CD1c-positive myeloid dendritic cell (primary cell): ENCODE measurements around the gene ZNF506.
A peak's percentile ranks its signal among the peaks of the same experiment; 100 is the strongest.
"Not testable (repeated sequence)": the region's sequence is repeated elsewhere in the genome, so short reads cannot be mapped to it uniquely, and the experiment has no call there.

ENCODE experiments used
- DNase-seq: peaks from one replicate; pipeline ENCODE4 v3.0.0-alpha.2; 2016; ENCODE audit errors: extremely low spot score

The ZNF506 gene

GRCh38 chr19:19821366-19821951 lies at the start of gene ZNF506:
Gene ZNF506, minus strand, starts transcription at chr19:19821750. Its CDS starts 147 bp downstream, at chr19:19821603.
- DNase-seq, result peak; percentile 98

- DNase-seq, result not testable (repeated sequence)
Measured at GRCh38 chr19:19870086-19870485, 48.5 kb upstream of the ZNF506 start.

GRCh38 chr19:19866611-19867248 lies 45.2 kb upstream of the ZNF506 start:
- peak; percentile 15 for DNase-seq

GRCh38 chr19:19865750-19866610 lies 44.4 kb upstream of the ZNF506 start, which contains the start of gene ZNF253:
Gene ZNF253, plus strand, starts transcription at chr19:19865882. Its CDS starts 115 bp downstream, at chr19:19865997.
- DNase-seq, result peak; percentile 95

GRCh38 chr19:19860756-19861390 lies 39.3 kb upstream of the ZNF506 start:
- DNase-seq, result peak; percentile 16

- DNase-seq, result no peak
Measured at GRCh38 chr19:19858751-19859150, 37.2 kb upstream of the ZNF506 start.

- not testable (repeated sequence) for DNase-seq
Measured at GRCh38 chr19:19851740-19852139, 30.2 kb upstream of the ZNF506 start.

GRCh38 chr19:19849056-19849455 lies 27.5 kb upstream of the ZNF506 start:
- no peak for DNase-seq

- no peak for DNase-seq
Measured at GRCh38 chr19:19847781-19848180, 26.2 kb upstream of the ZNF506 start.

- no peak for DNase-seq
Measured at GRCh38 chr19:19835560-19836038, 14.0 kb upstream of the ZNF506 start.

- no peak for DNase-seq
Measured at GRCh38 chr19:19826875-19827274, 5.3 kb upstream of the ZNF506 start.

- no peak for DNase-seq
Measured at GRCh38 chr19:19823916-19824315, 2.4 kb upstream of the ZNF506 start.

- not testable (repeated sequence) for DNase-seq
Measured at GRCh38 chr19:19821976-19822375, 426 bp upstream of the ZNF506 start.

- DNase-seq, result peak; percentile 3
Measured at GRCh38 chr19:19820774-19821320, 703 bp downstream of the ZNF506 start.

- no peak for DNase-seq
Measured at GRCh38 chr19:19817357-19817756, 4.2 kb downstream of the ZNF506 start.

GRCh38 chr19:19816679-19817078 lies 4.9 kb downstream of the ZNF506 start:
- no peak for DNase-seq

GRCh38 chr19:19811999-19812398 lies 9.6 kb downstream of the ZNF506 start:
- not testable (repeated sequence) for DNase-seq

- DNase-seq, result no peak
Measured at GRCh38 chr19:19805480-19805879, 16.1 kb downstream of the ZNF506 start.

GRCh38 chr19:19788015-19788414 lies 33.5 kb downstream of the ZNF506 start:
- DNase-seq, result no peak

GRCh38 chr19:19785476-19785875 lies 36.1 kb downstream of the ZNF506 start:
- DNase-seq, result not testable (repeated sequence)

GRCh38 chr19:19782783-19783182 lies 38.8 kb downstream of the ZNF506 start:
- no peak for DNase-seq

- not testable (repeated sequence) for DNase-seq
Measured at GRCh38 chr19:19781791-19782190, 39.8 kb downstream of the ZNF506 start.
